ENCODE data around the gene RBM4B.

GRCh38 chr11:66700337-66700736, 22.6 kb upstream of the RBM4B start:
- TF ChIP-seq, protein P1, sequence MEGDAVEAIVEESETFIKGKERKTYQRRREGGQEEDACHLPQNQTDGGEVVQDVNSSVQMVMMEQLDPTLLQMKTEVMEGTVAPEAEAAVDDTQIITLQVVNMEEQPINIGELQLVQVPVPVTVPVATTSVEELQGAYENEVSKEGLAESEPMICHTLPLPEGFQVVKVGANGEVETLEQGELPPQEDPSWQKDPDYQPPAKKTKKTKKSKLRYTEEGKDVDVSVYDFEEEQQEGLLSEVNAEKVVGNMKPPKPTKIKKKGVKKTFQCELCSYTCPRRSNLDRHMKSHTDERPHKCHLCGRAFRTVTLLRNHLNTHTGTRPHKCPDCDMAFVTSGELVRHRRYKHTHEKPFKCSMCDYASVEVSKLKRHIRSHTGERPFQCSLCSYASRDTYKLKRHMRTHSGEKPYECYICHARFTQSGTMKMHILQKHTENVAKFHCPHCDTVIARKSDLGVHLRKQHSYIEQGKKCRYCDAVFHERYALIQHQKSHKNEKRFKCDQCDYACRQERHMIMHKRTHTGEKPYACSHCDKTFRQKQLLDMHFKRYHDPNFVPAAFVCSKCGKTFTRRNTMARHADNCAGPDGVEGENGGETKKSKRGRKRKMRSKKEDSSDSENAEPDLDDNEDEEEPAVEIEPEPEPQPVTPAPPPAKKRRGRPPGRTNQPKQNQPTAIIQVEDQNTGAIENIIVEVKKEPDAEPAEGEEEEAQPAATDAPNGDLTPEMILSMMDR (IDR thresholded peaks at IDR 0.05) = no peak
- TF ChIP-seq POLR2A (IDR thresholded peaks at IDR 0.05) = no peak

All from prostate gland (tissue), 2 donors.